ENCODE measurements around the gene SCAI.

SCAI gene

DNA sequence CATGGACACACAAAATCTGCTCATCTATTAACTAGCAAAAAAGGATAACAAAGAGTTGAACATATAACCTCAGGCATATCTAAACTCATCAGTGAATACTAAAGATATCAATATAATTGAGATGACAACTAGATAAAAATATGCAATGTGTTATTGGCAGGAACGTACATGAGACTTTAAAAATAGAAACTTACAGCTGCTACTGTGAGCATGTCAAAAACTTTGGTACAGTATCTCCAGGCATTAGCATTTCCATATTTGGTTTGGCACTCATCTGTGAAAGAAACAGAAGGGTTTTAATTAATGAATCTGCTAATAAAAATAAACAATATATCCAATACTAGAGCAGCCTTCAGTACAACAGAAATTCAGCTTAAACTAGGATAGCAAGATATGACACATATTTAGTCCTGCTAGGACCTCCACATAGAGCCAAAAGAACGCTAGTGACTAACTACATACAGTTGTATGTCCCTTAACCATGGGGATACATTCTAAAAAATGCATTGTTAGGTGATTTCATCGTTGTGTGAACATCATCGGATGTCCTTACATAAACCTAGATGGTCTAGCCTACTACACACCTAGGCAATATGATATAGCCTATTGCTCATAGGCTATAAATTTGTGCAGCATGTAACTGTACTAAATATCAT lies 10.5 kb upstream of the SCAI start:
- TF ChIP-seq, protein P1, sequence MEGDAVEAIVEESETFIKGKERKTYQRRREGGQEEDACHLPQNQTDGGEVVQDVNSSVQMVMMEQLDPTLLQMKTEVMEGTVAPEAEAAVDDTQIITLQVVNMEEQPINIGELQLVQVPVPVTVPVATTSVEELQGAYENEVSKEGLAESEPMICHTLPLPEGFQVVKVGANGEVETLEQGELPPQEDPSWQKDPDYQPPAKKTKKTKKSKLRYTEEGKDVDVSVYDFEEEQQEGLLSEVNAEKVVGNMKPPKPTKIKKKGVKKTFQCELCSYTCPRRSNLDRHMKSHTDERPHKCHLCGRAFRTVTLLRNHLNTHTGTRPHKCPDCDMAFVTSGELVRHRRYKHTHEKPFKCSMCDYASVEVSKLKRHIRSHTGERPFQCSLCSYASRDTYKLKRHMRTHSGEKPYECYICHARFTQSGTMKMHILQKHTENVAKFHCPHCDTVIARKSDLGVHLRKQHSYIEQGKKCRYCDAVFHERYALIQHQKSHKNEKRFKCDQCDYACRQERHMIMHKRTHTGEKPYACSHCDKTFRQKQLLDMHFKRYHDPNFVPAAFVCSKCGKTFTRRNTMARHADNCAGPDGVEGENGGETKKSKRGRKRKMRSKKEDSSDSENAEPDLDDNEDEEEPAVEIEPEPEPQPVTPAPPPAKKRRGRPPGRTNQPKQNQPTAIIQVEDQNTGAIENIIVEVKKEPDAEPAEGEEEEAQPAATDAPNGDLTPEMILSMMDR (IDR thresholded peaks at IDR 0.05; ENCODE audit: insufficient read depth, low read length, poor library complexity, severe bottlenecking), result no peak
- TF ChIP-seq EZH2phosphoT487 (conservative IDR thresholded peaks at IDR 0.05; ENCODE audit: low read length), result no peak
- Histone ChIP-seq H3K79me2 (ENCODE audit: insufficient read depth, low read length) (no peaks in the 10 kb centered on the region), H3K27me3 (ENCODE audit: low read length) (no peaks in the 10 kb centered on the region), H3F3A (ENCODE audit: insufficient read depth) (no peaks in the 10 kb centered on the region), H3K9ac (ENCODE audit: low read length) (no peak overlapping the region), H3K4me2 (ENCODE audit: low read depth, low read length, poor library complexity, severe bottlenecking) (no peak overlapping the region), H3K27ac (ENCODE audit: low read depth, low read length) (no peak overlapping the region), H3K4me3 (ENCODE audit: insufficient read depth, low read length, poor library complexity, severe bottlenecking) (no peak overlapping the region), H4K20me1 (ENCODE audit: low read depth, low read length) (no peaks in the 10 kb centered on the region), H3K9me2 (replicated peaks; ENCODE audit: insufficient read depth, low read length) (no peaks in the 10 kb centered on the region), H3K9me3 (ENCODE audit: insufficient read depth, low read length) (no peaks in the 10 kb centered on the region), H2AFZ (ENCODE audit: low read depth, low read length, severe bottlenecking) (no peak overlapping the region), H3K36me3 (ENCODE audit: low read length) (peaks cover 11% of the 10 kb centered on the region; the same call in 1 of the 2 replicates)

- no peaks in the 10 kb centered on the region for H4K20me1 ChIP-seq (ENCODE audit: low read depth, low read length)
- H3K36me3 ChIP-seq (ENCODE audit: low read length), result peaks cover 15% of the 10 kb centered on the region; the same call in 1 of the 2 replicates
- no peak overlapping the region for H3K9ac ChIP-seq (ENCODE audit: low read length)
- H2AFZ ChIP-seq (ENCODE audit: low read depth, low read length, severe bottlenecking), result no peak overlapping the region
- no peak for TF ChIP-seq EZH2phosphoT487 (conservative IDR thresholded peaks at IDR 0.05; ENCODE audit: low read length)
- TF ChIP-seq, protein P1 (IDR thresholded peaks at IDR 0.05; ENCODE audit: insufficient read depth, low read length, poor library complexity, severe bottlenecking), result no peak
- no peaks in the 10 kb centered on the region for H3K79me2 ChIP-seq (ENCODE audit: insufficient read depth, low read length)
- no peaks in the 10 kb centered on the region for H3K27me3 ChIP-seq (ENCODE audit: low read length)
- no peaks in the 10 kb centered on the region for H3K9me2 ChIP-seq (replicated peaks; ENCODE audit: insufficient read depth, low read length)
- H3K9me3 ChIP-seq (ENCODE audit: insufficient read depth, low read length), result no peaks in the 10 kb centered on the region
- H3F3A ChIP-seq (ENCODE audit: insufficient read depth), result no peaks in the 10 kb centered on the region
- H3K4me3 ChIP-seq (ENCODE audit: insufficient read depth, low read length, poor library complexity, severe bottlenecking), result no peak overlapping the region
- H3K4me2 ChIP-seq (ENCODE audit: low read depth, low read length, poor library complexity, severe bottlenecking), result no peak overlapping the region
- H3K27ac ChIP-seq (ENCODE audit: low read depth, low read length), result no peak overlapping the region
Measured at GRCh38 chr9:125151730-125152129, 8.4 kb upstream of the SCAI start.

DNA sequence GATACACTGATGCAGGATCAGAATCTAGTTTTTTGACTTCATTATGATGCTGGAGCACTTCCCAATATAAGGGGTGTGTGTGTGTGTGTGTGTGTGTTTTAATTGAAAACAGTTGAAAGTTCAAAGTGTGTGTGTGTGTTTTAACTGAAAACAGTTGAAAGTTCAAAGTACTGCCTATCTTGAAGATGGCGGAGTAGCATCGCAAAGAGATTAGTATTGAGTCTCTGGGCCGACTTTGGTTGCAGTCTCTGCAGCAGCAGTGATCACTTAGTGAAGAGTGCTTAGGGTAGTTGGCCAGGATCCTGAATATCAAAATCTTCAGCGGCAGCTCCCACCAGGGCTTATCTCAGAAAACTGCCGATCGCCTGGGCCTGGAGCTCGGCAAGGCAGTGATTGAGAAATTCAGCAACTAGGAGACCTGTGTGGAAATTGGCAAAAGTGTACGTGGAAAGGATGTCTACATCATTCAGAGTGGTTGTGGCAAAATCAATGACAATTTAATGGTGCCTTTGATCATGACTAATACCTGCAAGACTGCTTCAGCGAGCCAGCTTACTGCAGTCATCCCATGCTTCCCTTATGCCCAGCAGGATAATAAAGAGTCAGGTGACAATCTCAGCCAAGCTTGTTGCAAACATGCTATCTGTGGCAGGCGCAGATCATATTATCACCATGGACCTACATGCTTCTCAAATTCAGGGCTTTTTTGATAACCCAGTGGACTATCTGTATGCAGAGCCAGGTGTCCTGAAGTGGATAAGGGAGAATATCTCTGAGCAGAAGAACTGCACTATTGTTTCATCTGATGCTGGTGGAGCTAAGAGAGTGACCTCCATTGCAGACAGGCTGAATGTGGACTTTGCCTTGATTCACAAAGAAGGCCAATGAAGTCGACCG lies 7.3 kb upstream of the SCAI start:
- Histone ChIP-seq H3K27ac (ENCODE audit: low read depth, low read length) (no peak overlapping the region), H3K4me3 (ENCODE audit: insufficient read depth, low read length, poor library complexity, severe bottlenecking) (no peak overlapping the region), H3K9me2 (replicated peaks; ENCODE audit: insufficient read depth, low read length) (no peaks in the 10 kb centered on the region), H3K9ac (ENCODE audit: low read length) (no peak overlapping the region), H3K4me2 (ENCODE audit: low read depth, low read length, poor library complexity, severe bottlenecking) (no peak overlapping the region), H3F3A (ENCODE audit: insufficient read depth) (peaks cover 7% of the 10 kb centered on the region), H3K9me3 (ENCODE audit: insufficient read depth, low read length) (no peaks in the 10 kb centered on the region), H3K36me3 (ENCODE audit: low read length) (peaks cover 15% of the 10 kb centered on the region; the same call in 1 of the 2 replicates), H3K79me2 (ENCODE audit: insufficient read depth, low read length) (no peaks in the 10 kb centered on the region), H3K27me3 (ENCODE audit: low read length) (no peaks in the 10 kb centered on the region), H4K20me1 (ENCODE audit: low read depth, low read length) (no peaks in the 10 kb centered on the region), H2AFZ (ENCODE audit: low read depth, low read length, severe bottlenecking) (no peak overlapping the region)
- TF ChIP-seq EZH2phosphoT487 (conservative IDR thresholded peaks at IDR 0.05; ENCODE audit: low read length), result no peak
- TF ChIP-seq, protein P1 (IDR thresholded peaks at IDR 0.05; ENCODE audit: insufficient read depth, low read length, poor library complexity, severe bottlenecking), result no peak

Data from SU-DHL-6 (cell line).